Posterior cingulate gyrus (tissue), 11 donors: ENCODE results near the gene COQ8A.
"Not testable (repeated sequence)": the region's sequence is repeated elsewhere in the genome, so short reads cannot be mapped to it uniquely, and the experiment has no call there.

Experiments used
- DNase-seq, 10 donors: peaks; one replicate each; pipeline versions ENCODE4 v3.0.0 to v3.0.0-alpha.2; 2020 to 2021; ENCODE audit warnings: mixed read lengths in 3 of 10
- intact Hi-C: fragments of 100-400 bp; cut with DNase I; formaldehyde crosslinking; loops from one replicate; pipeline ENCODE4 v1.15.1; 2023

Gene COQ8A

DNA sequence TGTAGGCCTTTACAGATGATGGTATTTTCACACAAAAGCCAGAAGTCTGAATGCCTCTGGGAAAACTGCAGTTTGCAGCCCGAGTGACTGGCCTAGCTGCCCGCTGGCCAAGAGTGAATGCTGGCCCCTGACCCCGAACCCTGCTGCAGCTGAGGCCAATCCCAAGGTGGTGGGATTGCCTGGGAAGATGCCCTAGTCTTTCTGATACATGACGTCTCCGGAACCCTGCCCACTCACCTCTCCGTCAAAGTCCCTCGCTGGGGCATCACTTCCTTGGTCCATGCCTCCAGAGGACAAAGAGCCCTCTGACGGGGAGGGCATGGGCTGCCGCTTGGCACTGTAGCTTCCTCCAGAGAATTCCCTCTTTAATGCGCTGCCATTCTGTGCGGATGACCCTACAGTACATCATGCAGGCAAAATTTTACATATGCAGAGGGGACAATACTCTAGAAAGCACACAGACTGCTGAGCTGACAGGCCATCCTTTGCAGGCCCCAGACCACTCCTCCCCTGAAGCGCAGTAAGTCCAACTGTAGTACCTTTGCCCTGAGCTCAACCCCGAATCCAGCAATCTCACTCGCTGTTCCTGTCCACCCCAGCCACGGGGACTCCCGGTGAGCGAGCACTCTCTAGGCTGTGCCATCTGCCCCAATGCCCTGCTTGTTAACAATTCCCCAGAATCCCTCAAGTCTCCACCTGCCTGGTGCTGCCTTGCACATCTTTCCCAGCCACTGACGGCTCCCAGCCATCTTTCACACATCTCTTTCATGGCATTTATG is 54.7 kb downstream of the COQ8A start:
- intact Hi-C loops, result no loop called here
- DNase-seq, result peak in 4 of 10 donors; percentile 55 to 87 (median 76)

DNA sequence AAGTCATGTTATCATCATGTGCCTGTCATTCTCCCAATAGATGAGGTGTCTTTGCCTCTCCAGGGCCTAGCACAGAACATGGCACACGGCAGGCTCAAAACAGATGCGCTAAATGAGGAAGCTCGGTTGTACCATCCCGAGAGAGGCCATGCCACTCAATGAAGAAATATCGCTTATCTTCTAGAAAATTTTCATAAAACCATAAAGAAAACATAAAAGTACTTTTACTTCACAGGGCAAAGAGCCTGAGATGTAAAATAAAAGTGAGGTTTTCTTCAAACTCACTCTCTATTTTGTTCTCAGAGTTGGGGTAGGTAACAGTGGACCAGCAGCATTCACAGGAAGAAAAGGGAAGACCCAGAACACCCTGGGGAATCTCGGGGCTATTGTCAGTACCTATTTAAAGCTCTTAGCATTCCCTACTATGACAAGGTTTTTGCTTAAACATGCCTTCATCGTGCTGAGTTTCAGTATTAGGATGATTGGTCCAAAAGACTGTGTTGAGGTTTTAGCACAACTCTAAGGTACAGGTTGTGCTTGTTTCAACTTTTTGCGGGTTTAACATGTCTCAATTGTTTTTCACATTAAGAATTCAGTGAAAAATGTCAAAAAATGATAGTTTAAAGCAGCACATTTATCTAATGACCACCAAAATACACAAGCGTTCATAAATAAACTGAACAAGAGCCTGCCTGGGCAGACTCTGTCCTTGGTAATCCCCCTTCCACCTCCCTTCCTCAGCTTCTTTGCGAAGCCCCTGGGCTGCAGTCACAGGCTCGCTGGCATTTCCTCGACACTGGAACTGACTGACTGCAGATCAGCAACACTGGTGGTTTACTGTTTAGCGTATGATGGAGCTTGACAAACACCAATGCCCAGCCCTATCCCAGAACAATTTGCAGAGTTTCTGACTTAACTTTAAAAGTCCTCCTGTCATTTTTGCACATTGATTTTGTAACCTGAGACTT is 55.6 kb downstream of the COQ8A start:
- intact Hi-C loops, result no loop called here
- DNase-seq, result no peak

DNA sequence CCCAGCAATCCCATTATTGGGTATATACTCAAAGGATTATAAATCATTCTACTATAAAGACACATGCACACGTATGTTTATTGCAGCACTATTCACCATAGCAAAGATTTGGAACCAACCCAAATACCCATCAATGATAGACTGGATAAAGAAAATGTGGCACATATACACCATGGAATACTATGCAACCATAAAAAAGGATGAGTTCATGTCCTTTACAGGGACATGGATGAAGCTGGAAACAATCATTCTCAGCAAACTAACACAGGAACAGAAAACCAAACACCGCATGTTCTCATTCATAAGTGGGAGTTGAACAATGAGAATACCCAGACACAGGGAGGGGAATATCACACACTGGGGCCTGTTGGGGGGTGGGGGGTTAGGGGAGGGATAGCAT is 59.5 kb downstream of the COQ8A start:
- intact Hi-C loops, DNase-seq: not testable (repeated sequence)

DNA sequence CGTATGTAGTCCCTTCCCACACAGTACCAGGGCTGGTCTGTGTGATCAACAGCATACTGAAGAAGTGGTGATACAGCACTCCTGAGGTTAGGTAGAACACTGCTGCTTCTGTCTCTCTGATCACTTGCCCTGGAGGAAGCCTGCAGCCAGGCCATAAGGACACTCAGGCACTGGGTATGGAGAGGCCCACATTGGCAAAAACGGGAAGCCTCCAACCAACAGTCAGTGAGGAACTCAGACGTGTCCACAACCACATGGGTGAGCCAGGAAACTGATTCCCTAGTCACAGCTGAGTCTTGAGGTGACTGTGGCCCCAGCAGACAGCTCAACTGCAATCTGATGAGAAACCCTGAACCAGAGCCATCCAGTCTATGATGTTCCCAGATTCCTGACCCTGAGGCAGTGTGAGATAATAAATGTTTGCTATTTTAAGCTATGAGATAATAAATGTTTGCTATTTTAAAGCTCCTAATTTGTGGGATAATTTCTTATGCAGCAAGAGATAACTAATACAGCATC is 62.5 kb downstream of the COQ8A start:
- intact Hi-C loops, result no loop called here
- no peak for DNase-seq

DNA sequence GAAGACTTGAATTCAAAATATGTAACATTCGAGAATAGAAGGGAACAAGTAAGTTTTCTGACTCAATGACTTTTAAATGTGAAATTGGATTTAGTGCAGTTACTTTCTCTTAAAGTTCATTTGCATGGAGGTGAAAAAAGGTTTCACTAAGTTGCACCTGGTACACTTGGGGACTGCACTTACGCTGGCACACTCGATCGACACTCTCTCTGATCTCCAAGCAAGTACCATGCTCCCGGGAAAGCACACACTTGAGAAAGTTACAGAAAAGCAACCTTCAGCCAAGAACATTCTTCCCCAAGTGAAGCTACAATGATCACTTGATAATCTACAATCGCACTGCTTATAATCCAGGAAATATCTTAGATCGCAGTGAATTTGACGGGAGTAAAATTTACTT is 63.1 kb downstream of the COQ8A start:
- no peak for DNase-seq
- intact Hi-C loops, result no loop called here

DNA sequence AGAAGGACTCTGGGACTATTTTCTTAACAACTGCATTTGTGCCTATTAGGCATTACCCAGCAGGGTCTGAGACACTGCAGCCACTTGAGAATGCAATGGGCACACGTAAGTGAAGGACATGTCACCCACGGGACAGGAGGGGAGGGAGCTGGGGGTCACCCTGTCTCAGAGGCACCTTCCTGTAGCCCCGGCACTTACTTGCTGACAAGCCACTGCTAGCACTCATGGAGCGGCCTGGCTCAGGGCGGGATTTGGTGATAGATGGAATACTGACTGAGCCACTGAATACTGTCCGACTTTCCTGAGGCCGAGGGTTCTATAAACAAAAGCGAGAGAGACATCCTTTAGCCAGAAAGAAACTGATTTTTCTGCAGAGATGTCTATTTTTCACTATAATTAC is 64.7 kb downstream of the COQ8A start:
- intact Hi-C loops, result no loop called here
- DNase-seq, result no peak

DNA sequence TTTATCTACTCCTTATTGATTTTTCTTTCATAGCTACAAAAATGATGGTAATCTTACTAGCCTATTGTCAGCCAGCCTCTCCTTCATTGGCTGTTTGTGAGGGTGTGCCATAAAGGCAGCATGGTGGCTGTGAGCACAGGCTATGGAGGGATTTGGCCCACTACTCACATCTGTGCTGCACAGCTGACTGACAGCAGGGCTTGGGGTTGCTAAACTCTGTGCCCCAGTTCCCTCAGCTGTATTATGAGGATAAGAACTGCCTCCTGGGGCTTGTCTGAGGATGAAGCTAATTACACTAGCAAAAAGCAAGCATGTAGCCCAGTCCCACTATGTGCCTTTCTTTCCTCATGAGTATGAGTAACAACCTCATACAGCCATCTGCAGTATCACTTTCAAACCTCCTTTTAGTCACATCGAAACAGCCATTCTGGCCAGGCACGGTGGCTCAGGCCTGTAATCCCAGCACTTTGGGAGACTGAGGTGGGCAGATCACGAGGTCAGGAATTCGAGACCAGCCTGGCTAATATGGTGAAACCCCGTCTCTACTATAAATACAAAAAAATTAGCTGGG is 66.2 kb downstream of the COQ8A start:
- intact Hi-C loops, result no loop called here
- no peak for DNase-seq

DNA sequence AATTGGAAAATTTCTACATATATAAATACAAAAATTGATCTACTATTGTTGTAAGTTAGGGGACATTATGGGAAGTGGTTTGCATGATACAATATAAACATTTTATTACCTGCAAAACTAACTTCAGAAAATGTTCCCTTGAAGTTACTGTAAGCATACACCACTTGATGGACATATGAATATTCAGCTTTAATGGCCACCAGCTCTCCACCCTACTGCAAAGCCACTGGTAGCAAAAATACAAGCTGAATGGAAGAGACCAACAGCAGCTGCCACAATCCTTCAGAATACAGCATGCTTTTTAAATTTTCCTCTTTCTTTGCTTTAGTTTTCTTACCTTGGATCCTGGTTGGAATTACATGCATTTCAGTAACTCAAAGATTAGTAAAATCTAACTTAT is 69.8 kb downstream of the COQ8A start:
- intact Hi-C loops, result no loop called here
- no peak for DNase-seq

DNA sequence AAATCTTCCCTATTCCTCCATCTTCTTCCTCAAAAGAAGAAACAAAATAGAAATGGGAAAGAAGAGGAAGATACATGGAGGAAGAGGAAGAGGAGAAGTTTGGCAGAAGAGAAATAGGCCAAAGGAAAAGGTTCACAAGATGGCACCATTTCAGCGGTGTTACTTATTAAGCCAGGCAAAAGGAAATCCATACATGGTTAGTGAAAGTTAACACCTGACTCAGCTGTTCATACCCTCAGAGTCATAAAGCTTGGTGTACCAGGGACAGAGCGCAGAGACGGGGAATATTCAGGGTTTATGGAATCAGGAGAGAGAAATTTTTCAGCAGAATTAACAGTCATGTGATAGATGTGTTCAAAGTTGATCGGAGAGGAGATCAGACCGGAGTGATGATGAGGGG is 70.6 kb downstream of the COQ8A start:
- no peak for DNase-seq
- intact Hi-C loops, result no loop called here

DNA sequence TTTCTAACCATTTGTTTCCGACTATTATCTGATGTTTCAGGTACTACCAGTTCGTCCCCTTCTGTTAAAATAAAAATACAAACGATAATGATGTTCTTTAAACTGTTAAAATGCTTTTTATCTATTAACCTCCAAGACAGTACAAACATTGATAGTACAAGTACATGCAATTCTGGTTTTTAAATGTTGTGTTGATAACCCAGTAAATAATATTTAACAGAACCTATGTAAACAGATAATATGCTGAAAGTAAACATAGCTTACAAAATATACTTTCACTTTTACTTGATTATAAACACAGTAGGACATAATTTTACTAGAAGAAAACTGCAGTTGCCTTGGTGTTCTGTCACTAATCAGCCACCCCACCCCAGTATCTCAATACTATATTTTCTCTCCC is 76.9 kb downstream of the COQ8A start:
- DNase-seq, result no peak
- intact Hi-C loops, result no loop called here

DNA sequence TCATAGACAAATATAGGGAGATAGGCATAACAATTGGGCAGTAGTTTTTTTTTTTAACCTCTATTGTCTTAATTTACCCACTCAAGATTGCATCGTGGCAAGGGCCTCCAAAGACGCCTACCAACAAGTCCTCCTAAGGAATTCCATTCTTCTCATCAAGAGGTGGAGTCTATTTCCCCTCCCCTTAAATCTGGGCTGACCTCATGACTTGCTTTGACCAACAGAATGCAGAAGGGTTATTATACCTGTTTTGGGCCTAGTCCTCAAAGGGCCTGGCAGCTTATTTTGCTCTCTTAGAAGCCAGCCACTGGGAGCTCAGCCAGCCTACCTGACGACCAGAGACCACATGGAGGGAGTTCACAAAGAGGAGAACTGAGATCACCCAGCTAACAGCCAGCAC is 92.3 kb downstream of the COQ8A start:
- intact Hi-C loops, result no loop called here
- no peak for DNase-seq

DNA sequence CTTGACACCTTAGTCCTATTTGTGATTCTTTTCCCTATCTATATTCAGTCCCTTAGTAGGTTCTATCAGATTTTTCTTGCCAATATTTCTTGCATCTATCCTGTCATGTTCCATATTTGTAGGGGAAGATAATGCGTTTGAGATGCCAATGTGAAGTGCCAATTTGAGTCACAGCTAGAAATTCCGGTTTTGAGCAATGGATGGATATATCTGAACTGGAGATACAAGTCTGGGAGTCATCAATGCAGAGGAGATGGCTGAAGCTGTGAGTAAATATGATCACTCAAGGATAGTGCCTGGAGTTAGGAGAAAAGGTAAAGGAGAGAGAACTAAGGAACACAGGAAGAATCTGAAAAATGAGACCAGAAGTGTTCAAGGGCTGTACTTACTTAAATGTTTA is 93.8 kb downstream of the COQ8A start:
- DNase-seq, result no peak
- intact Hi-C loops, result no loop called here

DNA sequence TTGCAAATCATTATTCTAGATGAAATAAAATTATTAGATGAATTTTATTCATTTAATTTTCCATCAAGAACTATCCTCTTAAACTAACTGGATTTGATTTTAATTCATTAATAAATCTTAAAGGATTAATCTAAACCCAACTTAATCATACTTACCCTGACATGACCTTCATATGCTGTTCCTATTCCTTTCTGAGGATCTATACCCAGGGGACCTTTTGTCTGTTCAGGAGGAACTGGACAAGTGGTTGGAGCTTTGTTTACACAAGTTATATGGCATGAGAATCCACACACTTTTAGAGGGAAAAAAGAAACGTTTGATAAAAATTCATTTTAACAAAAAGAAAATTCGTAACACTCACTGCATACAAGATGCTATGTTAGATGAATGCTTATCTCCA is 95.2 kb downstream of the COQ8A start:
- DNase-seq, result no peak
- intact Hi-C loops, result no loop called here

DNA sequence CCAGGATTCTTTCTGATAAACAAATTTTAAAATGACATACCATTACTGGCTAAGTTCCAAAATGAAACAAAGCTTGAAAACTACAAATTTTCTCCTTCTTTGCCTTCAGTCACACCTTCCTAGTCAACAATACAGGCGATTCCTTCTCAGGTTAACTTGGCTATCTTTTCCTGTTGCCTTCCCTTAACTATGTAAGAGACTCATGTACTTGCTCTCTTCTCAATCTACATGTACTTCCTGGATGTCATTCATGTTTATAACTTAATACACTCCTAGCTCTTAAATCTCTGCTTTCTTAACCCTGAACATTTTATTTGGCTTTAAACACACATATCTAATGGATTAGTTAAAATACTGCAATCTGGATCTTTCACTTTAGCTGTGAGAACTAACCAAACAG is 97.0 kb downstream of the COQ8A start:
- intact Hi-C loops, result no loop called here

More for the DNA sequence above, 97.0 kb downstream of the COQ8A start:
- no peak for DNase-seq
